ENCODE measurements around the gene KCNK15. TPM values are rescaled to one million over a fixed set of nuclear protein-coding genes. Genes with fewer than 3 reads are reported as not detected.
"Not testable (repeated sequence)": the region's sequence is repeated elsewhere in the genome, so short reads cannot be mapped to it uniquely, and the experiment has no call there.

The KCNK15 gene
- total RNA-seq: under 1 TPM in 4 of 6 experiments, not detected in 2; 0.07 to 0.43 (median 0.19) TPM
- long read RNA-seq: 0 reads

DNA sequence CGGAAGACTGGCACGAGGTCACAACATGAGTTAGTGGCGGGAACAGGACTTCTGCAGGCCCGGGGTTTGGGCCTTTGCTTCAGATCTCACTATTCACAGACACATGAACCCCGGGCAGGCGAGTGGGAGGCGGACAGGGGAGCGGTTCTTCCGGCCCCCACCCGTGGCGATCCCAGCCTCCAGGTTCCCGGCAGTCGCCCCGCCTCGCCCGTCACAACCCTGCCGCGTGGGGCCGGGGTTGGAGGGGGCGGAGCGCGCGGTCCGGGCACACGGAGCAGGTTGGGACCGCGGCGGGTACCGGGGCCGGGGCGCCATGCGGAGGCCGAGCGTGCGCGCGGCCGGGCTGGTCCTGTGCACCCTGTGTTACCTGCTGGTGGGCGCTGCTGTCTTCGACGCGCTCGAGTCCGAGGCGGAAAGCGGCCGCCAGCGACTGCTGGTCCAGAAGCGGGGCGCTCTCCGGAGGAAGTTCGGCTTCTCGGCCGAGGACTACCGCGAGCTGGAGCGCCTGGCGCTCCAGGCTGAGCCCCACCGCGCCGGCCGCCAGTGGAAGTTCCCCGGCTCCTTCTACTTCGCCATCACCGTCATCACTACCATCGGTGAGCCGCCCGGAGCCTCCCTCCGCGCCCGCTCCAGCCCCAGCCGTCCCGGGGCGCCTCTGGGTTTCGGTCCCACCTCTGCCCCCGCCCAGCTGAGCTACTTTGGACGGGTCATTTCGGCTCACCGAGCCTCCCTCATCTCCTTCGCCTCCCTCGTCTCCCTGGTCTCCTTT is at the start of gene KCNK15:
TSS of gene KCNK15 (plus strand) at position 268 of the 769 bp plus-strand sequence. CDS start at position 314, 46 bp downstream.
- Histone ChIP-seq H3K4me1 (peaks cover 0 to 19% (median 4%) of the 10 kb centered on the region in 4 donors), H3K27ac (no peak within 1 kb of the TSS), H3K27me3 (peaks cover 0 to 4% of the 10 kb centered on the region in 2 donors), H3K36me3 (no peaks in the 10 kb centered on the region), H3K4me3 (peak within 1 kb of the TSS; percentile 29 to 43 (median 37)), H3K9me3 (no peaks in the 10 kb centered on the region)
- ATAC-seq (peak; percentile 48 to 58 (median 52)), DNase-seq (peak in 1 of 3 donors; percentile 44)
- 7% methylated on average over 15 of the region's 81 CpGs for WGBS (ENCODE audit: insufficient coverage, low coverage, low lambda C conversion rate, missing lambda C conversion rate)
- TF ChIP-seq POLR2A (IDR thresholded peaks at IDR 0.05): no peak
- TF ChIP-seq, protein P1, sequence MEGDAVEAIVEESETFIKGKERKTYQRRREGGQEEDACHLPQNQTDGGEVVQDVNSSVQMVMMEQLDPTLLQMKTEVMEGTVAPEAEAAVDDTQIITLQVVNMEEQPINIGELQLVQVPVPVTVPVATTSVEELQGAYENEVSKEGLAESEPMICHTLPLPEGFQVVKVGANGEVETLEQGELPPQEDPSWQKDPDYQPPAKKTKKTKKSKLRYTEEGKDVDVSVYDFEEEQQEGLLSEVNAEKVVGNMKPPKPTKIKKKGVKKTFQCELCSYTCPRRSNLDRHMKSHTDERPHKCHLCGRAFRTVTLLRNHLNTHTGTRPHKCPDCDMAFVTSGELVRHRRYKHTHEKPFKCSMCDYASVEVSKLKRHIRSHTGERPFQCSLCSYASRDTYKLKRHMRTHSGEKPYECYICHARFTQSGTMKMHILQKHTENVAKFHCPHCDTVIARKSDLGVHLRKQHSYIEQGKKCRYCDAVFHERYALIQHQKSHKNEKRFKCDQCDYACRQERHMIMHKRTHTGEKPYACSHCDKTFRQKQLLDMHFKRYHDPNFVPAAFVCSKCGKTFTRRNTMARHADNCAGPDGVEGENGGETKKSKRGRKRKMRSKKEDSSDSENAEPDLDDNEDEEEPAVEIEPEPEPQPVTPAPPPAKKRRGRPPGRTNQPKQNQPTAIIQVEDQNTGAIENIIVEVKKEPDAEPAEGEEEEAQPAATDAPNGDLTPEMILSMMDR (IDR thresholded peaks at IDR 0.05): no peak
- intact Hi-C loops (cut with DNase I): no loop called here

DNA sequence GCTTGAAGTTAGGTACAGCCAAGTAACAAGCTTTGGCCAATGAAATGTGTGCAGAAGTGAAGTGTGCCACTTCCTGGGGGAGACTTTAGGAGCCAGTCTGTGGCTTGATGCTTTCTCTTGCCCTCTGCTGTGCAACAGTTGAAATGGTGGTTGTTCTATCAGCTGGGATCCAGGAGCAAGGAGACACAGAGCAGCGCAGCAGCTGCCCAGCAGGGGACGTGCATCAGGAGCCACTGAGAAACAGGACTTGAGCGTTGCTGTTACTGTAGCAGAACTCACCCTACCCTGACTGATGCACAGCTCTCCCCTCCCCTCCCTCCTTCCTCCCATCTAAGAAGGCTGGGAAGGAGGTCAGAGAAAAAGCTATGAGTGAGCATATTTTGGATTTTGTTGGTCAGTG is 49.4 kb upstream of the KCNK15 start:
- H3K4me1 ChIP-seq: no peaks in the 10 kb centered on the region
- no peak for DNase-seq
- H3K9me3 ChIP-seq: no peaks in the 10 kb centered on the region
- no peak for ATAC-seq
- TF ChIP-seq, protein P1 (IDR thresholded peaks at IDR 0.05): no peak
- no peak for TF ChIP-seq POLR2A (IDR thresholded peaks at IDR 0.05)
- H3K27ac ChIP-seq: no peak overlapping the region
- no peaks in the 10 kb centered on the region for H3K36me3 ChIP-seq
- no peaks in the 10 kb centered on the region for H3K27me3 ChIP-seq
- intact Hi-C loops (cut with DNase I): loop anchor here in 1 of 2 donors (10.0 kb wide), 1 partner anchor 168 kb away; no protein-coding TSS in a partner anchor
- 73% methylated on average over 3 of the region's 3 CpGs for WGBS (ENCODE audit: insufficient coverage, low coverage, low lambda C conversion rate, missing lambda C conversion rate)
- H3K4me3 ChIP-seq: no peak overlapping the region

DNA sequence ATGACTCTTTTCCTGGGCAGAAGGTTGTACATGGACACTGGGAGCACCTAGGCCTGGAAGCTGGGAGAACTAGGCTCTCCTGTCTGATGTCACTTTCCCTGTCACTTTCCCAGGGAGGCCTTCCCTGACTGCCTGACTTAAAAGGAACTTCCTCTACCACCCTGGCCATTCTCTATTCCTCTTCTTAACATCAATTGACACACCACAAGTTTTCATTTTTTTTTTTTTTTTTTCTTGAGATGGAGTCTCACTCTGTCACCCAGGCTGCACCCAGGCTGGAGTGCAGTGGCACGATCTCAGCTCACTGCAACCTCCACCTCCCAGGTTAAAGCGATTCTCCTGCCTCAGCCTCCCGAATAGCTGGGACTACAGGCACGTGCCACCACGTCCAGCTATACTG is 48.6 kb upstream of the KCNK15 start:
- not testable (repeated sequence) for H3K36me3 ChIP-seq, H3K27ac ChIP-seq, H3K27me3 ChIP-seq, ATAC-seq, H3K4me3 ChIP-seq, DNase-seq, H3K4me1 ChIP-seq, H3K9me3 ChIP-seq
- 80% methylated on average over 5 of the region's 5 CpGs for WGBS (ENCODE audit: insufficient coverage, low coverage, low lambda C conversion rate, missing lambda C conversion rate)
- intact Hi-C loops (cut with DNase I): loop anchor here in 1 of 2 donors (10.0 kb wide), 1 partner anchor 168 kb away; no protein-coding TSS in a partner anchor

DNA sequence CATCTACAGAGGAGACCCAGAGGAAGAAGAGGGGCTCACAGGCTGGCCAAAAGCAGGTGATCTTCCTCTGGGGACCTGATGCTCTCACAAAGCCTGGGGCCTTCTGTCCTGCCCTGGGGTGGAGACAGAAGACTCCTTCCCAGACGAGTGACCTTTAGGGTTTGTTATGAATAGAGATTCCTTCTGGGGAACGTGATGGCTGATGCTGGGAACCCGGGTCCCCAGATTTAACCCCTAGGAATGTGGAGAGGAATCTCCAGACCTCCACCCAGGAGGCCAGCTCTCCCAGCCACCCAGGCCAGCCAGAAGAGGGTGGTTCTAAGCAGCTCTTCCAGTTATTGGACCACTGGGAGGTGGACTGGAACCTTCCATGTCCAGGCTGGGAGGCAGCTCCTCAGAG is 47.3 kb upstream of the KCNK15 start:
- ATAC-seq: no peak

More for the DNA sequence above, 47.3 kb upstream of the KCNK15 start:
- Histone ChIP-seq H3K4me3 (no peak overlapping the region), H3K4me1 (no peaks in the 10 kb centered on the region), H3K27ac (no peak overlapping the region), H3K27me3 (no peaks in the 10 kb centered on the region), H3K9me3 (no peaks in the 10 kb centered on the region), H3K36me3 (no peaks in the 10 kb centered on the region)
- no peak for DNase-seq
- no peak for TF ChIP-seq POLR2A (IDR thresholded peaks at IDR 0.05)
- TF ChIP-seq, protein P1 (IDR thresholded peaks at IDR 0.05): no peak
- intact Hi-C loops (cut with DNase I): loop anchor here in 1 of 2 donors (10.0 kb wide), 1 partner anchor 166 kb away; no protein-coding TSS in a partner anchor
- no CpG with 5 or more reads among the region's 3 CpGs for WGBS (ENCODE audit: insufficient coverage, low coverage, low lambda C conversion rate, missing lambda C conversion rate)
